ENCODE measurements around the gene HOXB3.

The HOXB3 gene

DNA sequence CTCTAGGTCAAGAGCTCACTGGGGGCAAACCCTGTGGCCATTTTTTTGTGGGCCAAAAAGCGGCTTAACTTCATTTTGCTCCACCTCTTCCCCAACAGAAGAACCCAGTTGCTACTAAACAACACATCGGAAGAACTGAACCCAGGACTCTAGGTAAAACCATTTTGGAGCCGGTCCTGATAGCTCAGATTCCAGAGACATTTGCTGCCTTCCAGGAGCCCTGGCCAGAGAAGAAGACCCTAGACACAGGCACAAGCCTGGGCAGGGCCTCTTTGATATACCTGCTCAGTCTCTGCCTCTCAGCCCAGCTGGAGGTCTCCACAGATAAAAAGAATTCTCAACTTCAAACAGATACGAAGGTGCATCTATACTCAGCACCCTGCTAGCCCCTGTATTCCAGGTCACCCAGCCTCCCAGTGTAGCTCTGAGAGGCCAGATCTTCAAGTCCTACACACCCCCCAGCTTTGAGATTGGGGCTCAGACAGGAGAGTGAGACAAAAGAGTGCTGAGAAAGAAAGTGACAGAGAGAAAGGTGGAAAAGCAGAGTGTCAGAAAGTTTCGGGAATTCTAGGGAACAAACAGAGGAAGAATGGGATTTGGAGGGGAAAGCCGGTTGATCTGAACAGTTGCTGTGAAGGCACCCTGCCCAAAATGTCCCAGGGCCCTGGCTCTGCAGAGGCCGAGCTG is 42.7 kb upstream of the HOXB3 start:
- TF ChIP-seq ZFX (IDR thresholded peaks at IDR 0.05) = no peak
- TF ChIP-seq, protein P1, sequence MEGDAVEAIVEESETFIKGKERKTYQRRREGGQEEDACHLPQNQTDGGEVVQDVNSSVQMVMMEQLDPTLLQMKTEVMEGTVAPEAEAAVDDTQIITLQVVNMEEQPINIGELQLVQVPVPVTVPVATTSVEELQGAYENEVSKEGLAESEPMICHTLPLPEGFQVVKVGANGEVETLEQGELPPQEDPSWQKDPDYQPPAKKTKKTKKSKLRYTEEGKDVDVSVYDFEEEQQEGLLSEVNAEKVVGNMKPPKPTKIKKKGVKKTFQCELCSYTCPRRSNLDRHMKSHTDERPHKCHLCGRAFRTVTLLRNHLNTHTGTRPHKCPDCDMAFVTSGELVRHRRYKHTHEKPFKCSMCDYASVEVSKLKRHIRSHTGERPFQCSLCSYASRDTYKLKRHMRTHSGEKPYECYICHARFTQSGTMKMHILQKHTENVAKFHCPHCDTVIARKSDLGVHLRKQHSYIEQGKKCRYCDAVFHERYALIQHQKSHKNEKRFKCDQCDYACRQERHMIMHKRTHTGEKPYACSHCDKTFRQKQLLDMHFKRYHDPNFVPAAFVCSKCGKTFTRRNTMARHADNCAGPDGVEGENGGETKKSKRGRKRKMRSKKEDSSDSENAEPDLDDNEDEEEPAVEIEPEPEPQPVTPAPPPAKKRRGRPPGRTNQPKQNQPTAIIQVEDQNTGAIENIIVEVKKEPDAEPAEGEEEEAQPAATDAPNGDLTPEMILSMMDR (conservative IDR thresholded peaks at IDR 0.05) = no peak
- no peak overlapping the region for H3K27ac ChIP-seq

DNA sequence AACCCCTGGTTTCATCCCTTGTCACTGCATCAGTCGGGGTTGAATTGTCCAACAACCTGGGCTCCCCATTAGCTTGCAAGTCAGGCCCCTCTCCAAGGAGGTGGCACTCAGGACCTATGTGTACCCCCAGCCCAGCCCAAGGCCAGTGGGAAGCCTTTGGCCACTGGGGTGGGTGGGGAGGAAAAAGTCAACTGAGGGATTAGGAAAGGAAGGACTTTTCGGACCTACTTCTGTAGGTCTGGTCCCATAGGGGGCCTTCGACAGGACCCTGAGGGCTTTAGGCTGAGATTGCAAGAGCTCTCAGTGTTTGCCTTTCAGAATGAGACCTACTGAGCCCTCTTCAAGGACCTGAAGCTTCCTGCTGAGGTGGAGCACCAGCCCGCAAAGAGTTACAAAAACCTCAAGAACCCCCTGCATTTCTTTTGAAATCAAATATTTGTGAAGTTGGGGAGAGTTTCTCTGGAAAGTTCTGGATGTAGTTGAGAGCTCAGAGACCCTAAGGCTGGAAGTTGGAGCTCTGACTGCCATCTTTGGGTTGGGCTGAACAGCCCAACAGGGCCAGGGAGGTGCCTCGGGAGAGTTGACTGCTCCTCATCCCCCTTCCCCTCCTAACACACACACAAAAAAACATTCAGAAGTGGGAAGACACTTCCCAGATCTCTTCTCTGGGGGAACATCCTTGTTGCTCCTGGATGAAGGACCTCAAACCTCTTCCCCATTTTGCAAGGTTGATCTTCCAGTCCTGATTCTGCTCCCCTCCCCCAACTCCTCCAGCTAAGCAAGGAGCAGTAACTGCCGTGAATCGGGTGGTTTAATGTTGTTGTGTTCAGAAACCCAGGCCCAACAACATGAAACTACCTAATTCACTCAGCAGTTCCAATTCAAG is 41.9 kb upstream of the HOXB3 start:
- H3K27ac ChIP-seq = no peak overlapping the region
- TF ChIP-seq ZFX (IDR thresholded peaks at IDR 0.05) = no peak

GRCh38 chr17:48630925-48631692 is 41.1 kb upstream of the HOXB3 start:
- TF ChIP-seq, protein P1 (conservative IDR thresholded peaks at IDR 0.05) = no peak
- no peak for TF ChIP-seq ZFX (IDR thresholded peaks at IDR 0.05)
- H3K27ac ChIP-seq = no peak overlapping the region

DNA sequence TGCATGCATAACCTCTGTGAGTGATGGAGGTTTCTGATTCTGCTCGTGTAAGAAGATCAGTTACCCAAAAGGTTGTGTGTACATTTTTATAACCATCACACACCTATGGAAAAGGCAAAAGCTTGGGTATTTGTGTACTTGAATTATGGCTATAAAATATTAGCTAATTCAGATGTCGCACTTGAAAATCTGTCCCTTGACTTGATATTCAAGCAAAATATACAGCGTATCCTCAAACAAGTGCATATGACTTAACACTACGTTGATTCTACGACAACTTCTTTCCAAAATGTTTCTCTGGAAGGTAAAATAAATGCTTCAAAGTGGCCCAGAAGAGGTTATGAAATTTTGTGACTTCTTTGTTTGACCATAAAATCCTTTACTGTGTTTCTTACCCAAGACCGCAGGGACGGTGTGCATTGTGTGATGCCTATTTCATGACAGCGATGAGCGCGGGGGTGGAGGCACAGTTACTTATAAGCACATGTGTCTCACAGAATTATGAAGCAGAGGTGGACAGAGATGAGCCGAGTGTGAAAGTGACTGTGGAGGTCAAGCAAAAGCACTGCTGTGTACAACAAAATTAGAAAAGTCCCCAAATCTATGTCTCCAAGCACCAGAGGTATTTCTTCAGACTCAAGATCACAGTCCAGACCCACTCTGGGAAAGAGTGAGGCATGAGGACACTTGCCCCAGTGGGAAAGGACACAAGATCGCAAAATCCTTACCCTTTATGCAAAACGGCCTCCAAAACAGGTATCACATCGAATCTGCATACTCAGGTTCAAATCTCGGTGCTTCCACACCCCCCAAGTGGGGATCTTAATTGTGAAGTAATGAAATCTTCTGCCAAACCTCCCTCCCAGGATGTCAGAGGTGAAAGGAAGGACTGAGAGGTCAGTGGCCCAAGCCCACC is 40.2 kb upstream of the HOXB3 start:
- no peak overlapping the region for H3K27ac ChIP-seq
- TF ChIP-seq, protein P1 (conservative IDR thresholded peaks at IDR 0.05) = no peak
- TF ChIP-seq ZFX (IDR thresholded peaks at IDR 0.05) = no peak

GRCh38 chr17:48629411-48629759 is 39.3 kb upstream of the HOXB3 start:
- no peak overlapping the region for H3K27ac ChIP-seq
- TF ChIP-seq, protein P1 (conservative IDR thresholded peaks at IDR 0.05) = no peak
- TF ChIP-seq ZFX (IDR thresholded peaks at IDR 0.05) = no peak

DNA sequence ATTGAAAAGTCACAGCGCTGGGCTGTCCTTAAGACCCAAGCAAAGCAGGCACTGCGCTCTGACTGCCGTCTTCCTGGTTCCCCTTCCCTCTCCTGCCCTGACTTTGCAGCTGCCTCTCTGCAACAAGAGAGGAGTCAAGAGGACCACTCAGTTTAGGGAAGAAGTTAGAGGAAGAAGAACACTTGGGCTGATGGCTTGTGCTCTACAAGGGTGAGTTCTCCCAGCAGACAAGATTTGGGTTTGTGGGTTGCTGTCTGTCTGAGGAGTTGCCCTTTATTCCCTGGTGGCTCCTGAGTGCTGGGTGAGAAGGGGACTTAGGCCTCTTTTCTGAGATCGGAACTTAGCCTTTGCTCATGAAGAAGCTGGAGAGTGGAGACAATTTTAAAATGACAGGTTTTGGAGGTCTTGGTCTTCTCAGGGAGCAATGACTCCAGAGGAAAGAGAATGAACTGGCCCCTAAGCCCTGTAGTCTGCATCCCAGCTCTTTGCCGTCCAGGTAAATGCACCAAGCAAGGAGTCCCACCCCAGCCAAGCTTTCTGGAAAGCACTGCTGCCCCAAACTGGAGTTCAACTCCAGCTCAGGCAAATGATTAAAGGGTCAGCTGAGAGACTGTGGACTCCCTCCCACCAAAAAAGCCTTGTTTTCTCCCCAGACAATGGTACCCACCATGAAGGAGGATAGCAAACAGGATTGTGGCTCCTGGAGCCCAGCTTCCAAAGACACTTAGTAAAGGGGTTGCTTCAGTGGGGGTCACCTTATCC is 38.8 kb upstream of the HOXB3 start:
- TF ChIP-seq ZFX (IDR thresholded peaks at IDR 0.05) = no peak
- TF ChIP-seq, protein P1 (conservative IDR thresholded peaks at IDR 0.05) = no peak
- no peak overlapping the region for H3K27ac ChIP-seq
